K562 (cell line): Measurements from ENCODE around the gene TICAM1. TPM values are rescaled to one million over a fixed set of nuclear protein-coding genes. Genes with fewer than 3 reads are reported as not detected.

ENCODE experiments used
- CSDE1 ChIP-seq, 2 experiments: fragments of 450-650 bp; IDR thresholded peaks; 2 replicates each; pipeline ENCODE4 v1.6.1; 2016; ENCODE audit warnings: mild to moderate bottlenecking in 1 of 2
- DDX20 ChIP-seq: fragments of 450-650 bp; IDR thresholded peaks from 2 replicates; pipeline ENCODE4 v1.6.1; 2016; ENCODE audit warnings: missing genetic modification characterization, low read depth, mild to moderate bottlenecking, missing compliant biosample characterization, moderate library complexity
- MCM3 ChIP-seq: fragments of 450-650 bp; IDR thresholded peaks from 2 replicates; pipeline ENCODE4 v1.6.1; 2016
- NBN ChIP-seq: fragments of 450-650 bp; IDR thresholded peaks from 2 replicates; pipeline ENCODE4 v1.6.1; 2016; ENCODE audit warnings: low read depth, mild to moderate bottlenecking
- PKNOX1 ChIP-seq: fragments of 450-650 bp; IDR thresholded peaks from 2 replicates; pipeline ENCODE4 v1.6.1; 2016
- POLR2B ChIP-seq: fragments of 450-650 bp; IDR thresholded peaks from 2 replicates; pipeline ENCODE4 v1.6.1; 2018; ENCODE audit warnings: low read depth; ENCODE audit not compliant: partially characterized antibody
- PRDM10 ChIP-seq: fragments of 450-650 bp; IDR thresholded peaks from 2 replicates; pipeline ENCODE4 v1.6.1; 2018; ENCODE audit not compliant: partially characterized antibody
- PYGO2 ChIP-seq: fragments of 450-650 bp; IDR thresholded peaks from 2 replicates; pipeline ENCODE4 v1.6.1; 2016; ENCODE audit warnings: mild to moderate bottlenecking, missing genetic modification characterization, moderate library complexity, missing compliant biosample characterization
- RBBP5 ChIP-seq: fragments of 200-600 bp; sonication (generic); IDR thresholded peaks from 2 replicates; pipeline ENCODE4 v1.6.1; 2012; ENCODE audit warnings: borderline replicate concordance, mild to moderate bottlenecking, low read length, control low read depth, inconsistent platforms; ENCODE audit not compliant: insufficient read depth, poor library complexity, severe bottlenecking
- SUPT5H ChIP-seq: fragments of 450-650 bp; IDR thresholded peaks from 2 replicates; pipeline ENCODE4 v1.6.1; 2016
- TCFL5 ChIP-seq: fragments of 250-450 bp; sonication (Bioruptor Pico); conservative IDR thresholded peaks from 2 replicates; pipeline ENCODE4 v1.6.1; 2021; ENCODE audit warnings: mild to moderate bottlenecking, moderate library complexity, matching md5 sums
- YY1 ChIP-seq, 3 experiments: IDR thresholded peaks; 2 replicates each; pipeline ENCODE4 v1.6.1; 2011; ENCODE audit warnings: low read length in 2 of 3, mild to moderate bottlenecking in 2 of 3, moderate library complexity in 2 of 3, borderline replicate concordance in 1 of 3, control low read depth in 1 of 3, low read depth in 1 of 3; ENCODE audit not compliant: insufficient read depth in 3 of 3, insufficient replicate concordance in 2 of 3, control insufficient read depth in 1 of 3, insufficient read length in 1 of 3; ENCODE audit errors: extremely low read depth in 1 of 3
- ZBTB11 ChIP-seq, 3 experiments: fragments of 200-800 bp in 1 of 3; fragments of 250-450 bp in 1 of 3; fragments of 450-650 bp in 1 of 3; sonication (Bioruptor Pico) in 1 of 3; sonication (Bioruptor generic) in 1 of 3; formaldehyde crosslinking in 1 of 3; IDR thresholded peaks; 2 replicates each; pipeline versions ENCODE4 v1.6.1 to v1.8.0; 2016 to 2022; ENCODE audit warnings: mild to moderate bottlenecking in 2 of 3, missing genetic modification characterization in 2 of 3, missing compliant biosample characterization in 1 of 3, moderate library complexity in 1 of 3
- ZNF444 ChIP-seq: fragments of 250-450 bp; sonication (Bioruptor Pico); IDR thresholded peaks from 2 replicates; pipeline ENCODE4 v1.4.0; 2020; ENCODE audit warnings: mild to moderate bottlenecking, moderate library complexity
- ZNF740 ChIP-seq, 3 experiments: fragments of 200-800 bp in 1 of 3; sonication (Bioruptor generic) in 1 of 3; sonication (generic) in 1 of 3; formaldehyde crosslinking in 1 of 3; IDR thresholded peaks; 2 replicates each; pipeline versions ENCODE4 v1.6.1 to v1.8.0; 2016 to 2022; ENCODE audit warnings: mild to moderate bottlenecking in 2 of 3, missing compliant biosample characterization in 2 of 3, missing genetic modification characterization in 2 of 3, missing genetic modification reagents in 1 of 3
- polyA plus RNA-seq, 8 experiments: library from polyadenylated mRNA; depleted of rRNA in 4 of 8; stranded (reverse) in 5 of 8; unstranded in 3 of 8; fragments of >200 nt; fragmentation: Nextera tagmentation in 2 of 8; fragmentation: Illumina TruSeq in 1 of 8; extraction: Ambion mirVana in 2 of 8; extraction: Trizol in 1 of 8; gene quantifications; 2 replicates each; pipeline versions ENCODE4 v1.2.1 to v1.2.3, GENCODE V29; 2011 to 2014; ENCODE audit warnings: inconsistent platforms in 1 of 8, missing spikeins in 1 of 8
- total RNA-seq, 7 experiments: library from RNA; depleted of rRNA in 6 of 7; stranded (reverse); fragments of >200 nt in 6 of 7; fragmentation: Illumina TruSeq in 2 of 7; extraction: Trizol in 2 of 7; gene quantifications; 2 replicates each; pipeline versions ENCODE4 v1.2.1 to v1.2.3, GENCODE V29; 2011 to 2021; ENCODE audit warnings: low replicate concordance in 1 of 7

TICAM1 gene
- total and polyA plus RNA-seq, 9 of the 15 experiments (the other 6 are each of a cell fraction or from before 2014, with no cell fraction given): 0.07 to 11.6 (median 1.5) TPM

GRCh38 chr19:4791183-4792018 is 40.1 kb downstream of the TICAM1 start, which contains the start of gene FEM1A (continued):
- TF ChIP-seq ZBTB11 (CRISPR knock-in tag; IDR thresholded peaks at IDR 0.05): peak in 2 of 3 experiments; percentile 6 to 95; a peak in 2 of 6 replicates
- peak; percentile 86 for TF ChIP-seq SUPT5H
- TF ChIP-seq RBBP5: peak; percentile 97
- TF ChIP-seq ZNF444 (CRISPR knock-in tag): no peak
- peak; percentile 63; the same call in 1 of the 2 replicates for TF ChIP-seq DDX20
- TF ChIP-seq YY1 (IDR thresholded peaks at IDR 0.05; ENCODE audit: borderline replicate concordance in 1 of 3, control insufficient read depth in 1 of 3, extremely low read depth in 1 of 3, insufficient read depth in 3 of 3, insufficient read length in 1 of 3, insufficient replicate concordance in 2 of 3, low read depth in 1 of 3, low read length in 2 of 3): peak; percentile 99 to 100 (median 99)
- TF ChIP-seq POLR2B: peak; percentile 59
- TF ChIP-seq NBN: peak; percentile 24; the same call in 1 of the 2 replicates
- TF ChIP-seq PRDM10: peak; percentile 74
- peak; percentile 57 for TF ChIP-seq PKNOX1
- peak; percentile 74; the same call in 1 of the 2 replicates for TF ChIP-seq TCFL5 (CRISPR knock-in tag)
- TF ChIP-seq CSDE1 (IDR thresholded peaks at IDR 0.05): peak; percentile 88 to 94
- no peak for TF ChIP-seq MCM3
- TF ChIP-seq ZNF740 (CRISPR knock-in tag; IDR thresholded peaks at IDR 0.05): 0 out of 2 replicates have a peak, but pooled peaks have one; percentile 16
- no peak for TF ChIP-seq ZNF740 (tag; IDR thresholded peaks at IDR 0.05)
- peak; percentile 66; the same call in 1 of the 2 replicates for TF ChIP-seq PYGO2 (tag)
